Activated B cell treated with CpG ODN at 0.5 μM for 24 hours (primary cell): Measurements from ENCODE around the gene VEZF1. TPM values are rescaled to one million over a fixed set of nuclear protein-coding genes. Genes with fewer than 3 reads are reported as not detected.
A peak's percentile ranks its signal among the peaks of the same experiment; 100 is the strongest.

Source experiments
- ATAC-seq: fragments of 200-7000 bp; cut with Tn5 transposase; one replicate; pipeline ENCODE4 v1.10.0; 2021; ENCODE audit warnings: low read depth, mild to moderate bottlenecking, moderate library complexity
- CTCF ChIA-PET: fragments of 350-600 bp; sonication (Branson Sonifier 250); formaldehyde crosslinking; loops from one replicate; lab custom pipeline; 2021; ENCODE audit warnings: antibody characterized with exemption; lab: Charles Lee
- POLR2A ChIA-PET: fragments of 350-600 bp; sonication (Branson Sonifier 250); formaldehyde crosslinking; loops from one replicate; lab custom pipeline; 2021; ENCODE audit warnings: antibody characterized with exemption; lab: Charles Lee
- DNase-seq: peaks from one replicate; pipeline ENCODE4 v3.0.0; 2022
- H3K27ac Mint-ChIP-seq: one replicate; pipeline ENCODE4 v1.8.0; 2020; ENCODE audit warnings: mixed read lengths
- H3K27me3 Mint-ChIP-seq: one replicate; pipeline ENCODE4 v1.8.0; 2021; ENCODE audit warnings: mixed read lengths
- H3K36me3 Mint-ChIP-seq: one replicate; pipeline ENCODE4 v1.8.0; 2021; ENCODE audit warnings: low read depth, mixed read lengths
- H3K4me1 Mint-ChIP-seq: one replicate; pipeline ENCODE4 v1.8.0; 2021; ENCODE audit warnings: mixed read lengths
- H3K4me3 Mint-ChIP-seq: one replicate; pipeline ENCODE4 v1.8.0; 2020; ENCODE audit warnings: mild to moderate bottlenecking, mixed read lengths
- H3K9me3 Mint-ChIP-seq: one replicate; pipeline ENCODE4 v1.8.0; 2020; ENCODE audit warnings: mixed read lengths
- CTCF ChIP-seq: fragments of 200-600 bp; IDR thresholded peaks from one replicate; pipeline ENCODE4 v1.8.0; 2022; ENCODE audit warnings: antibody characterized with exemption, mild to moderate bottlenecking
- intact Hi-C: fragments of 100-400 bp; cut with micrococcal nuclease; formaldehyde crosslinking; loops from one replicate; pipeline ENCODE4 v1.15.1; 2024
- total RNA-seq: library from RNA; stranded (reverse); gene quantifications from 2 replicates; pipeline ENCODE4 v1.2.3, GENCODE V29; 2022

The VEZF1 gene
- total RNA-seq, 1 donor from 2014 or later: 45.1 TPM

GRCh38 chr17:58002973-58003372 is 14.9 kb upstream of the VEZF1 start:
- intact Hi-C loops: loop anchor here (10.0 kb wide), 2 partner anchors 378 to 1028 kb away; partner anchors contain the start of gene SCPEP1
- CTCF ChIA-PET: interaction anchor here (11.4 kb wide), 1 partner anchor 144 kb away, joined by 242 read pairs; no protein-coding TSS in a partner anchor
- no peak for TF ChIP-seq CTCF
- ATAC-seq (no peak), DNase-seq (no peak)
- no peak overlapping the region for H3K4me3 Mint-ChIP-seq
- POLR2A ChIA-PET: no interaction called here
- no peaks in the 10 kb centered on the region for H3K9me3 Mint-ChIP-seq
- peaks cover 3% of the 10 kb centered on the region for H3K27me3 Mint-ChIP-seq
- H3K4me1 Mint-ChIP-seq: peaks cover 66% of the 10 kb centered on the region
- H3K36me3 Mint-ChIP-seq: peaks cover 80% of the 10 kb centered on the region
- H3K27ac Mint-ChIP-seq: no peak overlapping the region

GRCh38 chr17:58002154-58002948 is 14.3 kb upstream of the VEZF1 start:
- H3K27me3 Mint-ChIP-seq: peaks cover 3% of the 10 kb centered on the region
- TF ChIP-seq CTCF: no peak
- H3K4me1 Mint-ChIP-seq: peaks cover 60% of the 10 kb centered on the region
- no peak for DNase-seq
- no peaks in the 10 kb centered on the region for H3K9me3 Mint-ChIP-seq
- POLR2A ChIA-PET: interaction anchor here (0.6 kb wide), 1 partner anchor 105 kb away, joined by 3 read pairs; no protein-coding TSS in a partner anchor
- no peak for ATAC-seq
- peaks cover 79% of the 10 kb centered on the region for H3K36me3 Mint-ChIP-seq
- H3K4me3 Mint-ChIP-seq: no peak overlapping the region
- CTCF ChIA-PET: interaction anchor here (9.2 to 11.4 kb wide), 2 partner anchors 110 to 144 kb away, joined by 112 to 242 read pairs; no protein-coding TSS in a partner anchor
- intact Hi-C loops: loop anchor here (10.0 kb wide), 2 partner anchors 378 to 1028 kb away; partner anchors contain the start of gene SCPEP1
- H3K27ac Mint-ChIP-seq: no peak overlapping the region

DNA sequence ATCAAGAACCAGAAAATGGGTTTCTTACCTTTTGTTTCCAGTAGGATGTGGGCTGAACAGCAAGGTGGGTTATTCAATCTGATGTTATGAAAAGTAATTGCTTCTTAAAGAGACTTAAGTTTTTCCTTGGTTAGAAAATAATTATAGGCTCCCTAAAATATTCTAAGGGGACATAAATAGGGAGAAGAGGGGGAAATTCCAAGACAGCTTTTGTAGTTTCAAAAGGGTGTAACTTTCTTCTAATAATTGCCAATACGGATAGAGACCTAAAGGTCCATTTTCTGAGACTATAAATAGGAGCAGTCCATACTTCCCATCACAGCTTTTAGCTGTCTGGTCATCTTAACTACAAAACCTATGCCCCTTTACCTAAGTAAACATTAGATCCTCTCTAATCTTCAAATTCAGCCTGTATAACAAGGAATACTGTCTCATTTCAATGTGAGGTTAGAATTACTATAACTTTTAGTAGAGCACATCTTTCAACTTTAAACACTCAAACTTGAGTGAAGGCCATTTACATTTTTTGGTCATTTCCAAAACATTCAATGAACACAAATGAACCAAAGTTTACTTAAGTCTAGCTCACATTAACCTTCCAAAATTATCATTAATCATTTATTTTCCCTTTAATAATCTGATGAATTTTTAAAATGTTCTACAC is 13.5 kb upstream of the VEZF1 start:
- ChIA-PET POLR2A (interaction anchor here (0.6 to 2.0 kb wide), 2 partner anchors 13 to 105 kb away, joined by 3 to 5 read pairs; partner anchors contain the start of gene VEZF1), CTCF (interaction anchor here (9.2 to 11.4 kb wide), 2 partner anchors 110 to 143 kb away, joined by 112 to 242 read pairs; no protein-coding TSS in a partner anchor)
- H3K9me3 Mint-ChIP-seq: no peaks in the 10 kb centered on the region
- ATAC-seq: no peak
- H3K36me3 Mint-ChIP-seq: peaks cover 74% of the 10 kb centered on the region
- DNase-seq: no peak
- no peak overlapping the region for H3K4me3 Mint-ChIP-seq
- intact Hi-C loops: loop anchor here (10.0 kb wide), 2 partner anchors 377 to 1027 kb away; partner anchors contain the start of gene SCPEP1
- TF ChIP-seq CTCF: no peak
- no peaks in the 10 kb centered on the region for H3K27me3 Mint-ChIP-seq
- H3K27ac Mint-ChIP-seq: peak overlapping the region; percentile 24
- H3K4me1 Mint-ChIP-seq: peaks cover 54% of the 10 kb centered on the region

- H3K27me3 Mint-ChIP-seq: no peaks in the 10 kb centered on the region
- no peaks in the 10 kb centered on the region for H3K9me3 Mint-ChIP-seq
- H3K27ac Mint-ChIP-seq: no peak overlapping the region
- ChIA-PET POLR2A (interaction anchor here (0.5 to 4.2 kb wide), 8 partner anchors 7 to 150 kb away, joined by 3 to 32 read pairs (median 6); partner anchors contain the start of genes CUEDC1, MRPS23, SRSF1 and VEZF1), CTCF (interaction anchor here (0.7 to 11.4 kb wide), 31 partner anchors 7 to 870 kb away, joined by 3 to 242 read pairs (median 6); partner anchors contain the start of genes CUEDC1, DYNLL2, MRPS23 and SRSF1)
- peak; percentile 60 for ATAC-seq
- peak; percentile 54 for TF ChIP-seq CTCF
- H3K4me1 Mint-ChIP-seq: peaks cover 45% of the 10 kb centered on the region
- no peak overlapping the region for H3K4me3 Mint-ChIP-seq
- intact Hi-C loops: loop anchor here (1.0 to 10.0 kb wide), 9 partner anchors 8 to 1025 kb away; partner anchors contain the start of genes MRPS23, SCPEP1 and SRSF1
- H3K36me3 Mint-ChIP-seq: peaks cover 54% of the 10 kb centered on the region
- DNase-seq: no peak
These were observed 11.5 kb upstream of the VEZF1 start for GRCh38 chr17:57999496-58000017.
